ENCODE measurements around the gene USPL1.

Gene USPL1

DNA sequence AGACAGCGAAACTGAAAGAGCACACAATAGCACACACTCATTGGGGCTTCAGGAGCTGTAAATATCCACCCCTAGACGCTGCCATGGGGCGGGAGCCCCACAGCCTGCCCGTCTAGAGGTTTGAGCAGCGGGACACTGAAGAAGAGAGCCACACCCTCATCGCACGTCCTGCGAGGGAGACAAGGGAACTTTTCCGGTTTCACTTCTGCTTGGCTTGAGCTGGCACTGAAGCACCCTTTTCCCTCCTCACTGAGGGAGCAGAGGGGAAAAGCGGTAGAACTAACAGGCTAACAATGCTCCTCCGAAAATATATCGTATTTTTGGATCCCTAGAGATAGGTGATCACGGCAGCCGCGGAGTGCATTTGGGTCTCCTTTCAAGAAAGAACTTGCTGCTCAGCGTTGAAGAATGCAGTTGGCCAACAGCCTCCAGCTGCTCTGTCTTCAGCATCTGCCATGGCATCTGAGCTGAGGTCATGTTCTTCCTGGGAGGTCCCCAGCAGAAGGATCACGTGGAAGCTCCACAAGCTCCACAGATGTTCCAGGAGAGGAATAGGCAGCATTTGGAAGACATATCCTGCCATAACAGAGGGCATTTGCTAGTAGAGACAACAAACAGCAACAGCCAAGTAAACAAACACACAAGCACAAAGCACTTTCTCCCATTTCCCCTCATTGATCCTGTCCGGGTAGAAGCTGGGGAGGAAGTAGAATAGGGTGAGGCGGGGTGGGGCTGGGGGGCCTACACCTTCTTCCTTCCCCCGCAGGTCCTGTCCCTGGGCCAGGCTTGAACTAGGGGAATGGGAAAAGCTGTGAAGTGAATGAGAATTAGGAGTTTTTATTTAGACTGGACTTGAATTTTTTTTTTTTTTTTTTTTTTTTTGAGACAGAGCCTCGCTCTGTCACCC lies 72.8 kb downstream of the USPL1 start:
- TF ChIP-seq, protein P1, sequence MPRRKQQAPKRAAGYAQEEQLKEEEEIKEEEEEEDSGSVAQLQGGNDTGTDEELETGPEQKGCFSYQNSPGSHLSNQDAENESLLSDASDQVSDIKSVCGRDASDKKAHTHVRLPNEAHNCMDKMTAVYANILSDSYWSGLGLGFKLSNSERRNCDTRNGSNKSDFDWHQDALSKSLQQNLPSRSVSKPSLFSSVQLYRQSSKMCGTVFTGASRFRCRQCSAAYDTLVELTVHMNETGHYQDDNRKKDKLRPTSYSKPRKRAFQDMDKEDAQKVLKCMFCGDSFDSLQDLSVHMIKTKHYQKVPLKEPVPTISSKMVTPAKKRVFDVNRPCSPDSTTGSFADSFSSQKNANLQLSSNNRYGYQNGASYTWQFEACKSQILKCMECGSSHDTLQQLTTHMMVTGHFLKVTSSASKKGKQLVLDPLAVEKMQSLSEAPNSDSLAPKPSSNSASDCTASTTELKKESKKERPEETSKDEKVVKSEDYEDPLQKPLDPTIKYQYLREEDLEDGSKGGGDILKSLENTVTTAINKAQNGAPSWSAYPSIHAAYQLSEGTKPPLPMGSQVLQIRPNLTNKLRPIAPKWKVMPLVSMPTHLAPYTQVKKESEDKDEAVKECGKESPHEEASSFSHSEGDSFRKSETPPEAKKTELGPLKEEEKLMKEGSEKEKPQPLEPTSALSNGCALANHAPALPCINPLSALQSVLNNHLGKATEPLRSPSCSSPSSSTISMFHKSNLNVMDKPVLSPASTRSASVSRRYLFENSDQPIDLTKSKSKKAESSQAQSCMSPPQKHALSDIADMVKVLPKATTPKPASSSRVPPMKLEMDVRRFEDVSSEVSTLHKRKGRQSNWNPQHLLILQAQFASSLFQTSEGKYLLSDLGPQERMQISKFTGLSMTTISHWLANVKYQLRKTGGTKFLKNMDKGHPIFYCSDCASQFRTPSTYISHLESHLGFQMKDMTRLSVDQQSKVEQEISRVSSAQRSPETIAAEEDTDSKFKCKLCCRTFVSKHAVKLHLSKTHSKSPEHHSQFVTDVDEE (CRISPR knock-in tag; IDR thresholded peaks at IDR 0.05), result no peak
- TF ChIP-seq PPARA (CRISPR knock-in tag; IDR thresholded peaks at IDR 0.05; ENCODE audit: borderline replicate concordance) (no peak), TCF4 (CRISPR knock-in tag; IDR thresholded peaks at IDR 0.05; ENCODE audit: borderline replicate concordance) (no peak), GLIS3 (CRISPR knock-in tag; IDR thresholded peaks at IDR 0.05) (no peak), ISL1 (CRISPR knock-in tag; IDR thresholded peaks at IDR 0.05) (no peak)
- TF ChIP-seq, protein P2, sequence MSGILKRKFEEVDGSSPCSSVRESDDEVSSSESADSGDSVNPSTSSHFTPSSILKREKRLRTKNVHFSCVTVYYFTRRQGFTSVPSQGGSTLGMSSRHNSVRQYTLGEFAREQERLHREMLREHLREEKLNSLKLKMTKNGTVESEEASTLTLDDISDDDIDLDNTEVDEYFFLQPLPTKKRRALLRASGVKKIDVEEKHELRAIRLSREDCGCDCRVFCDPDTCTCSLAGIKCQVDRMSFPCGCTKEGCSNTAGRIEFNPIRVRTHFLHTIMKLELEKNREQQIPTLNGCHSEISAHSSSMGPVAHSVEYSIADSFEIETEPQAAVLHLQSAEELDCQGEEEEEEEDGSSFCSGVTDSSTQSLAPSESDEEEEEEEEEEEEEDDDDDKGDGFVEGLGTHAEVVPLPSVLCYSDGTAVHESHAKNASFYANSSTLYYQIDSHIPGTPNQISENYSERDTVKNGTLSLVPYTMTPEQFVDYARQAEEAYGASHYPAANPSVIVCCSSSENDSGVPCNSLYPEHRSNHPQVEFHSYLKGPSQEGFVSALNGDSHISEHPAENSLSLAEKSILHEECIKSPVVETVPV (CRISPR knock-in tag; IDR thresholded peaks at IDR 0.05), result no peak
- ATAC-seq, result no peak

DNA sequence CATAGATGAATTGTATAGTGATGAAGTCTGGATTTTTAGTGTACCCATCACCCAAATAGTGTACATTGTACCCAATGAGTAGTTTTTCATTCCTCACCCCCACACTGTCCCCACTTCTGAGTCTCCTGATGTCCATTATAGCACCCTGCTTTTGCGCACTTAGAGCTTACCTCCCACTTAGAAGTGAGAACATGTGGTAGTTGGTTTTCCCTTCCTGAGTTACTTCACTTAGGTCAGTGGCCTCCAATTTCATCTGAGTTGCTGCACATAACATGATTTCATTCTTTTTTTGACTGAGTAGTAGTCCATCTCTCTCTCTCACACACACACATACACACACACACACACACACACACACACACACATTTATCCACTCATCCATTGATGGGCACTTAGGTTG lies 74.4 kb downstream of the USPL1 start:
- no peak for TF ChIP-seq ZNF70 (CRISPR knock-in tag; IDR thresholded peaks at IDR 0.05)
- TF ChIP-seq ESRRG (CRISPR knock-in tag; IDR thresholded peaks at IDR 0.05), result no peak
- no peak for TF ChIP-seq ZNF8 (CRISPR knock-in tag; IDR thresholded peaks at IDR 0.05)
- TF ChIP-seq, protein P3, sequence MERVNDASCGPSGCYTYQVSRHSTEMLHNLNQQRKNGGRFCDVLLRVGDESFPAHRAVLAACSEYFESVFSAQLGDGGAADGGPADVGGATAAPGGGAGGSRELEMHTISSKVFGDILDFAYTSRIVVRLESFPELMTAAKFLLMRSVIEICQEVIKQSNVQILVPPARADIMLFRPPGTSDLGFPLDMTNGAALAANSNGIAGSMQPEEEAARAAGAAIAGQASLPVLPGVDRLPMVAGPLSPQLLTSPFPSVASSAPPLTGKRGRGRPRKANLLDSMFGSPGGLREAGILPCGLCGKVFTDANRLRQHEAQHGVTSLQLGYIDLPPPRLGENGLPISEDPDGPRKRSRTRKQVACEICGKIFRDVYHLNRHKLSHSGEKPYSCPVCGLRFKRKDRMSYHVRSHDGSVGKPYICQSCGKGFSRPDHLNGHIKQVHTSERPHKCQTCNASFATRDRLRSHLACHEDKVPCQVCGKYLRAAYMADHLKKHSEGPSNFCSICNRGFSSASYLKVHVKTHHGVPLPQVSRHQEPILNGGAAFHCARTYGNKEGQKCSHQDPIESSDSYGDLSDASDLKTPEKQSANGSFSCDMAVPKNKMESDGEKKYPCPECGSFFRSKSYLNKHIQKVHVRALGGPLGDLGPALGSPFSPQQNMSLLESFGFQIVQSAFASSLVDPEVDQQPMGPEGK (CRISPR knock-in tag; IDR thresholded peaks at IDR 0.05; ENCODE audit: borderline replicate concordance), result no peak
- no peak for TF ChIP-seq ISL1 (CRISPR knock-in tag; IDR thresholded peaks at IDR 0.05)
- TF ChIP-seq ZNF565 (CRISPR knock-in tag; conservative IDR thresholded peaks at IDR 0.05; ENCODE audit: low read depth), result no peak
- TF ChIP-seq CSDC2 (CRISPR knock-in tag; IDR thresholded peaks at IDR 0.05), result no peak
- ATAC-seq, result no peak

DNA sequence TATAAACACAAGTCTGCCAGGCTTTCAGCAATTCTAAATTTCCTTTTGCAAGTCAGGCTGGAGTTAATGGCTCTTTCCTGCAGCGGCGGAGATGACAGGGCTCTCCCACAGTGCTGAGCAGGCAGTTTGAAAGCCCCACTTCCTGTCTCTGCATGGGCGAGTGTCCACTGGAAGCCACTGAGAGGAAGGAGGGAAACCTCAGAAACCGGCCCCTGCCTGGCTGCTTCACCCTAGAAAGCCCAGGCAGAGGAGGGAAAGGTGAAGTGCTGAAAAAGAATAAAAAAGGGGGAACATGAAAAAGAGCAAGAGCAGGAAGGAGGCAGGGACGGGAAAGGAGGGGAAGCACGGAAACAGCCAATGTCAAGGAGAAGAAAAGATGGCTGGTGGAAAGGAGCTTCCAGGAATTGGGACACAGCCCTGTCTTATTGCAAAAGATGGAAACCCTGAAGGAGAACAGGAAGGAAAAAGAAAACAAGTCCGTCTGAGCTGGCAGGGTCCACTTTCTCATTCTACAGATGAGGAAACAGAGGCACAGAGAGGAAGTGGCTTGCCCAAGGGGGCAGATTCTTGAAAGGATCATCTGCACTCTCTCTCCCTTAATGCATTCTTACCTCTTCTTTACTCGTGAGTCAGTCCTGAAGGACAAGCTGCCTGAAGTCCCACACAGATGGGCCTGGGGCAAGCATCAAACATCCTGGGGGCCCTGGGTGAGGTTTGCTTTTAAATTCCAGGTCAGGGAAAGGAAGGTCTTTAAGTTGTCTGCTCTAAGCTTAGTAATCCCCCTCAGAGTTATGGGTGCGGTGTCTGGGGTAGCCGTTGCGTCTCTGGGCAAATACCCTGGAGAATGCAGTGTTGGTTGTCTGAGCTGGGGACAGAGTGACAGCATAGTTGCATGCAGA lies 78.8 kb downstream of the USPL1 start:
- ATAC-seq, result no peak
- no peak for TF ChIP-seq ZFP30 (CRISPR knock-in tag; IDR thresholded peaks at IDR 0.05)
- TF ChIP-seq BACH2 (CRISPR knock-in tag; IDR thresholded peaks at IDR 0.05; ENCODE audit: borderline replicate concordance), result no peak
- TF ChIP-seq ZFP3 (CRISPR knock-in tag; IDR thresholded peaks at IDR 0.05), result no peak
- TF ChIP-seq RARB (CRISPR knock-in tag; IDR thresholded peaks at IDR 0.05), result no peak
- TF ChIP-seq, protein P3 (CRISPR knock-in tag; IDR thresholded peaks at IDR 0.05; ENCODE audit: borderline replicate concordance), result no peak
- TF ChIP-seq ARNTL (CRISPR knock-in tag; IDR thresholded peaks at IDR 0.05; ENCODE audit: borderline replicate concordance, low read depth), result no peak
- TF ChIP-seq ZNF8 (CRISPR knock-in tag; IDR thresholded peaks at IDR 0.05), result no peak
- TF ChIP-seq, protein P1 (CRISPR knock-in tag; IDR thresholded peaks at IDR 0.05), result no peak
- TF ChIP-seq, protein P4, sequence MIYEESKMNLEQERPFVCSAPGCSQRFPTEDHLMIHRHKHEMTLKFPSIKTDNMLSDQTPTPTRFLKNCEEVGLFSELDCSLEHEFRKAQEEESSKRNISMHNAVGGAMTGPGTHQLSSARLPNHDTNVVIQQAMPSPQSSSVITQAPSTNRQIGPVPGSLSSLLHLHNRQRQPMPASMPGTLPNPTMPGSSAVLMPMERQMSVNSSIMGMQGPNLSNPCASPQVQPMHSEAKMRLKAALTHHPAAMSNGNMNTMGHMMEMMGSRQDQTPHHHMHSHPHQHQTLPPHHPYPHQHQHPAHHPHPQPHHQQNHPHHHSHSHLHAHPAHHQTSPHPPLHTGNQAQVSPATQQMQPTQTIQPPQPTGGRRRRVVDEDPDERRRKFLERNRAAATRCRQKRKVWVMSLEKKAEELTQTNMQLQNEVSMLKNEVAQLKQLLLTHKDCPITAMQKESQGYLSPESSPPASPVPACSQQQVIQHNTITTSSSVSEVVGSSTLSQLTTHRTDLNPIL (CRISPR knock-in tag; IDR thresholded peaks at IDR 0.05; ENCODE audit: low read depth), result no peak
- TF ChIP-seq ZNF70 (CRISPR knock-in tag; IDR thresholded peaks at IDR 0.05), result no peak
- no peak for TF ChIP-seq PPARA (CRISPR knock-in tag; IDR thresholded peaks at IDR 0.05; ENCODE audit: borderline replicate concordance)
- TF ChIP-seq ISL1 (CRISPR knock-in tag; IDR thresholded peaks at IDR 0.05), result no peak
- no peak for TF ChIP-seq OSR1 (CRISPR knock-in tag; IDR thresholded peaks at IDR 0.05)
- TF ChIP-seq ZC3H10 (CRISPR knock-in tag; IDR thresholded peaks at IDR 0.05), result no peak
- TF ChIP-seq, protein P5, sequence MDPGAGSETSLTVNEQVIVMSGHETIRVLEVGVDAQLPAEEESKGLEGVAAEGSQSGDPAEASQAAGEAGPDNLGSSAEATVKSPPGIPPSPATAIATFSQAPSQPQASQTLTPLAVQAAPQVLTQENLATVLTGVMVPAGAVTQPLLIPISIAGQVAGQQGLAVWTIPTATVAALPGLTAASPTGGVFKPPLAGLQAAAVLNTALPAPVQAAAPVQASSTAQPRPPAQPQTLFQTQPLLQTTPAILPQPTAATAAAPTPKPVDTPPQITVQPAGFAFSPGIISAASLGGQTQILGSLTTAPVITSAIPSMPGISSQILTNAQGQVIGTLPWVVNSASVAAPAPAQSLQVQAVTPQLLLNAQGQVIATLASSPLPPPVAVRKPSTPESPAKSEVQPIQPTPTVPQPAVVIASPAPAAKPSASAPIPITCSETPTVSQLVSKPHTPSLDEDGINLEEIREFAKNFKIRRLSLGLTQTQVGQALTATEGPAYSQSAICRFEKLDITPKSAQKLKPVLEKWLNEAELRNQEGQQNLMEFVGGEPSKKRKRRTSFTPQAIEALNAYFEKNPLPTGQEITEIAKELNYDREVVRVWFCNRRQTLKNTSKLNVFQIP (CRISPR knock-in tag; IDR thresholded peaks at IDR 0.05; ENCODE audit: borderline replicate concordance, low read depth), result no peak

All from SK-N-SH treated with all-trans-retinoic acid at 6 μM for 48 hours (cell line).